IPS-20b (cell line): ENCODE results near the gene TAF9B.
"Not testable (repeated sequence)": the region's sequence is repeated elsewhere in the genome, so short reads cannot be mapped to it uniquely, and the experiment has no call there.

Experiments
- H3K27ac ChIP-seq: one replicate; pipeline ENCODE4 v1.5.1; 2013; ENCODE audit warnings: low read length
- H3K27me3 ChIP-seq: 2 replicates; pipeline ENCODE4 v1.6.1; 2013; ENCODE audit warnings: mild to moderate bottlenecking, low read length, inconsistent platforms; ENCODE audit not compliant: insufficient read depth
- H3K36me3 ChIP-seq: 2 replicates; pipeline ENCODE4 v1.6.1; 2013; ENCODE audit warnings: low read depth, mild to moderate bottlenecking, inconsistent platforms, low read length, moderate library complexity; ENCODE audit not compliant: insufficient read depth
- H3K4me1 ChIP-seq: 2 replicates; pipeline ENCODE4 v1.6.1; 2013; ENCODE audit warnings: mild to moderate bottlenecking, control low read depth, inconsistent platforms, low read length, moderate library complexity; ENCODE audit not compliant: insufficient read depth
- H3K4me3 ChIP-seq: 2 replicates; pipeline ENCODE4 v1.5.1; 2013; ENCODE audit warnings: mild to moderate bottlenecking, low read length, inconsistent platforms
- H3K9ac ChIP-seq: 2 replicates; pipeline ENCODE4 v1.6.1; 2013; ENCODE audit warnings: low read depth, mild to moderate bottlenecking, inconsistent platforms, low read length, moderate library complexity
- H3K9me3 ChIP-seq: 2 replicates; pipeline ENCODE4 v1.6.1; 2013; ENCODE audit warnings: mild to moderate bottlenecking, low read depth, low read length, inconsistent platforms; ENCODE audit not compliant: insufficient read depth

Gene TAF9B

GRCh38 chrX:78139160-78140123 lies at the start of gene TAF9B:
TAF9B (minus strand) TSS chrX:78139650; CDS start chrX:78139611, 39 bp downstream.
- Histone ChIP-seq H3K36me3 (peaks cover 16% of the 10 kb centered on the region; the same call in 1 of the 2 replicates), H3K4me3 (peak within 1 kb of the TSS; percentile 81), H3K27me3 (no peaks in the 10 kb centered on the region), H3K27ac (no peak within 1 kb of the TSS), H3K9me3 (no peaks in the 10 kb centered on the region), H3K4me1 (no peaks in the 10 kb centered on the region), H3K9ac (peak within 1 kb of the TSS; percentile 83; the same call in 1 of the 2 replicates)

- Histone ChIP-seq H3K36me3 (no peaks in the 10 kb centered on the region), H3K9ac (no peak overlapping the region), H3K27me3 (no peaks in the 10 kb centered on the region), H3K9me3 (no peaks in the 10 kb centered on the region), H3K27ac (no peak overlapping the region), H3K4me1 (no peaks in the 10 kb centered on the region), H3K4me3 (no peak overlapping the region)
Observed at GRCh38 chrX:78182881-78183280, 43.4 kb upstream of the TAF9B start.

GRCh38 chrX:78181307-78181706 lies 41.9 kb upstream of the TAF9B start:
- H3K9ac ChIP-seq: no peak overlapping the region
- no peak overlapping the region for H3K27ac ChIP-seq
- no peak overlapping the region for H3K4me3 ChIP-seq
- H3K4me1 ChIP-seq: no peaks in the 10 kb centered on the region
- H3K27me3 ChIP-seq: no peaks in the 10 kb centered on the region
- no peaks in the 10 kb centered on the region for H3K36me3 ChIP-seq
- H3K9me3 ChIP-seq: no peaks in the 10 kb centered on the region

- Histone ChIP-seq H3K9ac (no peak overlapping the region), H3K4me3 (no peak overlapping the region), H3K4me1 (no peaks in the 10 kb centered on the region), H3K27ac (no peak overlapping the region), H3K27me3 (no peaks in the 10 kb centered on the region), H3K36me3 (no peaks in the 10 kb centered on the region), H3K9me3 (no peaks in the 10 kb centered on the region)
Observed at GRCh38 chrX:78168065-78168464, 28.6 kb upstream of the TAF9B start.

- Histone ChIP-seq H3K4me1 (no peaks in the 10 kb centered on the region), H3K9ac (no peak overlapping the region), H3K4me3 (no peak overlapping the region), H3K27me3 (no peaks in the 10 kb centered on the region), H3K36me3 (no peaks in the 10 kb centered on the region), H3K9me3 (no peaks in the 10 kb centered on the region), H3K27ac (no peak overlapping the region)
Observed at GRCh38 chrX:78165425-78165824, 26.0 kb upstream of the TAF9B start.

GRCh38 chrX:78163175-78163574 lies 23.7 kb upstream of the TAF9B start:
- H3K4me1 ChIP-seq, H3K4me3 ChIP-seq, H3K36me3 ChIP-seq, H3K9ac ChIP-seq, H3K27me3 ChIP-seq, H3K27ac ChIP-seq, H3K9me3 ChIP-seq: not testable (repeated sequence)

- H3K9ac ChIP-seq, H3K27me3 ChIP-seq, H3K36me3 ChIP-seq, H3K9me3 ChIP-seq, H3K4me1 ChIP-seq, H3K27ac ChIP-seq, H3K4me3 ChIP-seq: not testable (repeated sequence)
Observed at GRCh38 chrX:78160711-78161110, 21.3 kb upstream of the TAF9B start.

- not testable (repeated sequence) for H3K9me3 ChIP-seq, H3K27ac ChIP-seq, H3K36me3 ChIP-seq, H3K9ac ChIP-seq, H3K27me3 ChIP-seq, H3K4me3 ChIP-seq, H3K4me1 ChIP-seq
Observed at GRCh38 chrX:78157846-78158245, 18.4 kb upstream of the TAF9B start.

GRCh38 chrX:78157373-78157772 lies 17.9 kb upstream of the TAF9B start:
- H3K9ac ChIP-seq, H3K9me3 ChIP-seq, H3K27me3 ChIP-seq, H3K4me3 ChIP-seq, H3K4me1 ChIP-seq, H3K27ac ChIP-seq, H3K36me3 ChIP-seq: not testable (repeated sequence)

GRCh38 chrX:78147002-78147540 lies 7.6 kb upstream of the TAF9B start:
- not testable (repeated sequence) for H3K27me3 ChIP-seq, H3K27ac ChIP-seq, H3K4me3 ChIP-seq, H3K9ac ChIP-seq, H3K4me1 ChIP-seq, H3K9me3 ChIP-seq, H3K36me3 ChIP-seq

GRCh38 chrX:78140206-78140605 lies 756 bp upstream of the TAF9B start:
- Histone ChIP-seq H3K4me1 (no peaks in the 10 kb centered on the region), H3K9me3 (no peaks in the 10 kb centered on the region), H3K27ac (no peak overlapping the region), H3K9ac (no peak overlapping the region), H3K4me3 (no peak overlapping the region), H3K36me3 (peaks cover 16% of the 10 kb centered on the region; the same call in 1 of the 2 replicates), H3K27me3 (no peaks in the 10 kb centered on the region)
